Measurements from ENCODE around the gene IFI44.

DNA sequence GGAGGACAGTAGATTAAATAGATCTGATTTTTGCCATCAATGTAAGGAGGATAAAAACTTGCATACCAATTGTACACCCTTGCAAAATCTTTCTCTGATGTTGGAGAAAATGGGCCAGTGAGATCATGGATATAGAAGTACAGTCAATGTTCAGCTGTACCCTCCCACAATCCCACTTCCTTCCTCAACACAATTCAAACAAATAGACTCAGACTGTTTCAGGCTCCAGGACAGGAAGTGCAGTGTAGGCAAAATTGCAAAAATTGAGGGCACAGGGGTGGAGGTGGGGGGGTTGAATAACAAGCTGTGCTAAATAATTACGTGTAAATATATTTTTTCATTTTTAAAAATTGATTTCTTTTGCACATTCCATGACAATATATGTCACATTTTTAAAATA lies 3.9 kb upstream of the IFI44 start:
- no peak for TF ChIP-seq EP300 (IDR thresholded peaks at IDR 0.05)
- peak in 1 of 3 donors; percentile 8 for TF ChIP-seq POLR2AphosphoS5 (IDR thresholded peaks at IDR 0.05)
- TF ChIP-seq, protein P1, sequence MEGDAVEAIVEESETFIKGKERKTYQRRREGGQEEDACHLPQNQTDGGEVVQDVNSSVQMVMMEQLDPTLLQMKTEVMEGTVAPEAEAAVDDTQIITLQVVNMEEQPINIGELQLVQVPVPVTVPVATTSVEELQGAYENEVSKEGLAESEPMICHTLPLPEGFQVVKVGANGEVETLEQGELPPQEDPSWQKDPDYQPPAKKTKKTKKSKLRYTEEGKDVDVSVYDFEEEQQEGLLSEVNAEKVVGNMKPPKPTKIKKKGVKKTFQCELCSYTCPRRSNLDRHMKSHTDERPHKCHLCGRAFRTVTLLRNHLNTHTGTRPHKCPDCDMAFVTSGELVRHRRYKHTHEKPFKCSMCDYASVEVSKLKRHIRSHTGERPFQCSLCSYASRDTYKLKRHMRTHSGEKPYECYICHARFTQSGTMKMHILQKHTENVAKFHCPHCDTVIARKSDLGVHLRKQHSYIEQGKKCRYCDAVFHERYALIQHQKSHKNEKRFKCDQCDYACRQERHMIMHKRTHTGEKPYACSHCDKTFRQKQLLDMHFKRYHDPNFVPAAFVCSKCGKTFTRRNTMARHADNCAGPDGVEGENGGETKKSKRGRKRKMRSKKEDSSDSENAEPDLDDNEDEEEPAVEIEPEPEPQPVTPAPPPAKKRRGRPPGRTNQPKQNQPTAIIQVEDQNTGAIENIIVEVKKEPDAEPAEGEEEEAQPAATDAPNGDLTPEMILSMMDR (IDR thresholded peaks at IDR 0.05): no peak
- TF ChIP-seq POLR2A (IDR thresholded peaks at IDR 0.05): no peak
